GF-D8 (cell line): ENCODE data around the gene MMP19.
A peak's percentile ranks its signal among the peaks of the same experiment; 100 is the strongest.
"Not testable (repeated sequence)": the region's sequence is repeated elsewhere in the genome, so short reads cannot be mapped to it uniquely, and the experiment has no call there.

Experiments
- DNase-seq: peaks from one replicate; lab custom pipeline; 2025; lab: John Stamatoyannopoulos, UW

Gene MMP19

GRCh38 chr12:55844961-55845360 is 2.2 kb upstream of the MMP19 start:
- DNase-seq, result no peak

GRCh38 chr12:55843431-55843830 is 695 bp upstream of the MMP19 start:
- no peak for DNase-seq

- DNase-seq, result no peak
Observed at GRCh38 chr12:55840581-55841351, 2.0 kb downstream of the MMP19 start.

GRCh38 chr12:55839345-55840140 is 3.2 kb downstream of the MMP19 start:
- no peak for DNase-seq

GRCh38 chr12:55838361-55838760 is 4.4 kb downstream of the MMP19 start:
- DNase-seq, result no peak

GRCh38 chr12:55834400-55834799 is 8.3 kb downstream of the MMP19 start:
- not testable (repeated sequence) for DNase-seq

GRCh38 chr12:55833056-55833455 is 9.7 kb downstream of the MMP19 start:
- no peak for DNase-seq

GRCh38 chr12:55831447-55831815 is 11.3 kb downstream of the MMP19 start:
- no peak for DNase-seq

GRCh38 chr12:55830601-55831446 is 11.9 kb downstream of the MMP19 start:
- DNase-seq, result no peak

GRCh38 chr12:55829967-55830600 is 12.7 kb downstream of the MMP19 start:
- DNase-seq, result peak; percentile 46

GRCh38 chr12:55828357-55828756 is 14.4 kb downstream of the MMP19 start:
- DNase-seq, result no peak

GRCh38 chr12:55827806-55828205 is 14.9 kb downstream of the MMP19 start:
- no peak for DNase-seq

GRCh38 chr12:55824726-55825125 is 18.0 kb downstream of the MMP19 start:
- no peak for DNase-seq

GRCh38 chr12:55823419-55823818 is 19.3 kb downstream of the MMP19 start:
- no peak for DNase-seq

- no peak for DNase-seq
Observed at GRCh38 chr12:55822228-55822627, 20.5 kb downstream of the MMP19 start.

GRCh38 chr12:55820679-55821078 is 22.1 kb downstream of the MMP19 start:
- no peak for DNase-seq

GRCh38 chr12:55818886-55819285 is 23.9 kb downstream of the MMP19 start:
- no peak for DNase-seq

- DNase-seq, result no peak
Observed at GRCh38 chr12:55818140-55818728, 24.5 kb downstream of the MMP19 start.

- peak; percentile 99 for DNase-seq
Observed at GRCh38 chr12:55817345-55818139, 25.2 kb downstream of the MMP19 start, which contains the start of the genes ORMDL2 and SARNP. Gene ORMDL2 (plus strand): TSS chr12:55818041. CDS start chr12:55819000, 959 bp downstream. Gene SARNP (minus strand): TSS chr12:55817724. CDS start chr12:55817701, 23 bp downstream.

GRCh38 chr12:55816881-55817344 is 25.8 kb downstream of the MMP19 start:
- no peak for DNase-seq
